HG02642 (cell line): Measurements from ENCODE around the gene ACAA1.
"Not testable (repeated sequence)": the region's sequence is repeated elsewhere in the genome, so short reads cannot be mapped to it uniquely, and the experiment has no call there.

Source experiments
- ATAC-seq: cut with Tn5 transposase; IDR thresholded peaks from one replicate; pipeline ENCODE4 v1.9.1; 2021; ENCODE audit warnings: mild to moderate bottlenecking; ENCODE audit not compliant: unreplicated experiment, poor library complexity

ACAA1 gene

GRCh38 chr3:38085311-38085942 is 51.5 kb downstream of the ACAA1 start:
- no peak for ATAC-seq

DNA sequence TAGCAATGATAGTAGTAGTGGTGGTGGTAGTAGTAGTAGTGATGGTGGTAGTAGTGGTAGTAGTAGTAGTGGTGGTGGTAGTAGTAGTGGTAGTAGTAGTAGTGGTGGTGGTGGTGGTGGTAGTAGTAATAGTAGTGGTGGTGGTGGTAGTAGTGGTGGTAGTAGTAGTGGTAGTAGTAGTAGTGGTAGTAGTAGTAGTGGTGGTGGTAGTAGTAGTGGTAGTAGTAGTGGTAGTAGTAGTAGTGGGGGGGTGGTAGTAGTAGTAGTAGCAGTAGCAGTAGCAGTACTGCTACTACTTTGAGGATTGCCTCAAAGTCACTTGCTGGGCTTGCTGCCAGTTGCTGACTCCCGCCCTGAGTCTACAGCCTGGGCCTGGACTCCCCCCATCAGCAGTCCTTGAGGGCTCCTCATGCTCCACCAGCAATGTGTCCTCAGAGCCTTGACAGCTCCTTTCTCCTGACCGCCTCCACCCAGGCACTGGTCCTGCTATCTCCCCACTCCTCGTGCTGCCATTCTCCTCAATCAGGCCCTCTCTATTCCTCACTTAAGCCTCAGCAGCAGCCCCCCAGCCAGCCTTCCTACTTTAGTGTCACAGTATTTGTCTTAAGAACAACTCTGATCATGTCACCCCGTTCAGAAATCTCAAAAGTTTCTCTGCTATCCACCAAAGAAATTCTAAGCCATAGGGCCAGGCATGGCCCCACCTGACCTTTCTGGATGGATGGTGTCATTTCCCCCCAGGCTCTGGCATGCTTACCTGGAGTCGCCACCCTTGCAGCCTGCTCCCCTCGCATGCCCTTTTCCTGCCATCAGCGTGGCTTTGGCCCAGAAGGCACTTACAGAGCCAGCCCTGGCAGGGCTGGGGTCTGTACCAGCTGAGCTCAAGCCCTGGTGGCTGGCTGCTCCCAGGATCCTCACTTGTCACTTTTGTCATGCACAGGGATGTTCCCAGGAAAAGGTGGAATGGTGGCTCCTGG is 52.3 kb downstream of the ACAA1 start:
- ATAC-seq, result no peak

DNA sequence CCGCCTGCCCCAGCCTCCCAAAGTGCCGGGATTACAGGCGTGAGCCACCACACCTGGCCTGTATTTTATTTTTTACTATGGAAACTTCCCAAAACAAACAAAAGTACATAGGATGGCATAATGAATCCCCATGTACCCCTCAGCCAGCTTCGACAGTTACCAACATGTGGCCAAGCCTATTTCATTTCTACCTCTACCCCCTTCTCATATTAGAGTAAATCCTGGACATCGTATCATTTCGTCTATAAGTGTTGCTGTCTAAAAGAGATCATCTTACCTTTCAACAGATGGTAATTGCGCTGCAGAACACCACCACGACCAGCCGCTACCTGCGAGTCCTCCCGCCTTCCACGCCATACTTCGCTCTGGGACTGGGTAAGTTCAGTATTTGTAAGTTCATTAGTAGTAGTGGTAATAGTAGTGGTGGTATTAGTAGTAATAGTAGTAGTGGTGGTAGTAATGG is 53.0 kb downstream of the ACAA1 start:
- ATAC-seq, result no peak

DNA sequence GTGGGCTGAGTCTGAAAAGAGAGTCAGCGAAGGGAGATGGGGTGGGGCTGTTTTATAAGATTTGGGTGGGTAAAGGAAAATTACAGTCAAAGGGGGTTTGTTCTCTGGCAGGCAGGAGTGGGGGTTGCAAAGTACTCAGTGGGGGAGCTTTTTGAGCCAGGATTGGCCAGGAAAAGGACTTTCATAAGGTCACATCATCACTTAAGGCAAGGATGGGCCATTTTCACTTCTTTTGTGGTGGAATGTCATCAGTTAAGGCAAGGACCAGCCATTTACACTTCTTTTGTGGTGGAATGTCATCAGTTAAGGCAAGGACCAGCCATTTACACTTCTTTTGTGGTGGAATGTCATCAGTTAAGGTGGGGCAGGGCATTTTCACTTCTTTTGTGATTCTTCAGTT is 53.7 kb downstream of the ACAA1 start:
- ATAC-seq, result not testable (repeated sequence)

GRCh38 chr3:38082296-38082695 is 54.6 kb downstream of the ACAA1 start:
- ATAC-seq, result not testable (repeated sequence)

DNA sequence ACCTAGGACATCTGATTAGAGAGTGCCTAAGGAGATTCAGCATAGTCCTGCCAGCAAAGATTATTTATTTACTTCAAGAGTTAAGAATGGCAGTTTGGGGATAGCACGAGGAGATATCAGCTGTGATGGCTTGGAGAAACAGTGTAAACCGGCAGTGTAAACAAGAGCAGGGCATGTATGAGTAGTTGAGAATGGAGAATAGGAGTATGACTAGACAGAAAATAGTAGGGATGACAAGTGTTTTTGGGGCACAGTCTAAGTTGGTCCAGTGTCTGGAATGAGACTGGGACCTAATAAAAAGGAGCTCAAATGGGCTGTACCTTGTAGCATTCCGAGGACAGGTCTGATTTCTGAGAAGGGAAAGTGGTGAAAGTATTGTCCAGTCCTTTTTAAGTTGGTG is 59.9 kb downstream of the ACAA1 start:
- not testable (repeated sequence) for ATAC-seq
